Activated T-cell treated with anti-CD3 and anti-CD28 coated beads, Interleukin-2, amount 50 U/mL, for 24 hours (primary cell): ENCODE measurements around the gene PPP2R5E.

ENCODE experiments used
- DNase-seq: peaks from one replicate; pipeline ENCODE4 v3.0.0-alpha.2; 2020
- H3K27ac Mint-ChIP-seq: 2 replicates; pipeline ENCODE4 v1.8.0; 2020; ENCODE audit warnings: mild to moderate bottlenecking, mixed read lengths
- H3K27me3 Mint-ChIP-seq: 2 replicates; pipeline ENCODE4 v1.8.0; 2020; ENCODE audit warnings: mixed read lengths
- H3K36me3 Mint-ChIP-seq: 2 replicates; pipeline ENCODE4 v1.8.0; 2020; ENCODE audit warnings: low read depth, mixed read lengths
- H3K4me1 Mint-ChIP-seq: 2 replicates; pipeline ENCODE4 v1.8.0; 2020; ENCODE audit warnings: low read depth, mixed read lengths
- H3K4me3 Mint-ChIP-seq: 2 replicates; pipeline ENCODE4 v1.8.0; 2020; ENCODE audit warnings: mild to moderate bottlenecking, moderate library complexity, mixed read lengths
- H3K9me3 Mint-ChIP-seq: 2 replicates; pipeline ENCODE4 v1.8.0; 2020; ENCODE audit warnings: mixed read lengths

Gene PPP2R5E

DNA sequence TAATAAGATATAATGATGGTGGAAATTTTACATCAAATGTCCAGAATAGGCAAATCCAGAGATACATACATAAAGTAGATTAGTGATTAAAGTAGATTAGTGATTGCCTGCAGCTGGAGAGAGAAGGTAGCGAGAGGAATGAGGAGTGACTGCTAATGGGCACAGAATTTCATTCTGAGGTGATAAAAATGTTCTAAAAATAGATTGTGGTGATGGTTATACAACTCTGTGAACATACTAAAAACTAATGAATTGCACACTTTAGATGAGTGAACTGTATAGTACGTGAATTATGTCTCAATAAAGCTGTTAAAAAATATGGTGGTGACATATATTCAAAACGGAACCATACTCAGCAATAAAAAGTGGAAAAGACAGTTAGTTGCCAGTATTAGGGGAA, 41.7 kb downstream of the PPP2R5E start:
- no peaks in the 10 kb centered on the region for H3K9me3 Mint-ChIP-seq
- H3K4me3 Mint-ChIP-seq, result no peak overlapping the region
- H3K27ac Mint-ChIP-seq, result no peak overlapping the region
- H3K4me1 Mint-ChIP-seq, result peaks cover 39% of the 10 kb centered on the region
- no peaks in the 10 kb centered on the region for H3K27me3 Mint-ChIP-seq
- DNase-seq, result no peak
- peaks cover 37% of the 10 kb centered on the region for H3K36me3 Mint-ChIP-seq

DNA sequence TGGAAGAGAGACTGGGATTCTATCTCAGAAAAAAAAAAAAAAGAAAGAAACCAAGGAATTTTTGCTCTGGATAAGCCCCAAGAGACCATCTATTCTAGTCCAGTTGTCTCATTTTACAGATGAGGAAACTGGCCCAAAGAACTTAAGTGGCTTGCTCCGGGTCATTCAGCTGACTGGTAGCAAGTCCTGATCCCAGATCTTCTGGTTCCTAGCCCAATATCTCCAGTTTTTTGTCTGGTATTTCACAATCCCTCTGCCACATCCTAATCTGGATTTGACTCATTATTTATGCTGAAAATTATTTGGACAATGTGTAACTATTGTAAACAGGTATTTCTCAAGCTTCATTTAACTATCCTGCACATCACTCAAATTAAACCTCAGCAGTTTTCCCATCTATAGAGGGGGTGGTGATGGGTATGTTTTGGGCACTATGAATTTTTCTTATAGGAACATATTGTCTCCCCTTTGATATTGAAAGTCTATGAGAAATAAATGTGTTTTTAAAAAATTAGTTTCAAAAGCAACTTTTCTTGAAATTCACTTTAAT, 43.4 kb downstream of the PPP2R5E start:
- Mint-ChIP-seq H3K9me3 (no peaks in the 10 kb centered on the region), H3K27me3 (no peaks in the 10 kb centered on the region), H3K4me1 (peaks cover 34% of the 10 kb centered on the region), H3K4me3 (no peak overlapping the region), H3K36me3 (peaks cover 34% of the 10 kb centered on the region), H3K27ac (no peak overlapping the region)
- DNase-seq, result no peak

DNA sequence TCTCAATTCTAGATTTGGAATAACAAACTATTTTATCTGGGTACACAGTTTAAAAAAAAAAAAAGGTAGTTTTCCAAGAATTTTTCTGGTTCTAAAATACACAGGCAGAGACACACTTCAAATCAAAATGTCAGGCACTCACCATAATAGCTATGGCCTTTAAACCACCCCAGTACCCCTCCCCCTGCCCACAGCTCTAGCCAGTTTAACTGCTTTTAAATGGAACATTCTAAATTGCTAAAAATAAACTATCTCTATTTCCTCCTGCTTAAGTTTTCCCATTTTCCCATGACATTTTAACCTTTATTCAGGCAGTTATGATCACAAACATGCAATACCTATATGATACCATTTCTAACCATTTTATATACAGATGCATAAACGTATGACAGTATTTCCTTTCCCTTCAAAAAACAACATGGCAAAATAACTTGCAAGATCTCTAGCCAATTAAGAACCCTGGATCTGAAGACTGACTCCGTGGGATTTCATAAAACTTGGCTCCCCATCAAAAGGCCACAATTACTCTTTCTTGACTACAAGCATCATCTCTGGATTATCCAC, 46.3 kb downstream of the PPP2R5E start:
- peaks cover 39% of the 10 kb centered on the region for H3K4me1 Mint-ChIP-seq
- no peak overlapping the region for H3K4me3 Mint-ChIP-seq
- peaks cover 39% of the 10 kb centered on the region for H3K36me3 Mint-ChIP-seq
- no peak overlapping the region for H3K27ac Mint-ChIP-seq
- no peaks in the 10 kb centered on the region for H3K27me3 Mint-ChIP-seq
- DNase-seq, result no peak
- H3K9me3 Mint-ChIP-seq, result no peaks in the 10 kb centered on the region

DNA sequence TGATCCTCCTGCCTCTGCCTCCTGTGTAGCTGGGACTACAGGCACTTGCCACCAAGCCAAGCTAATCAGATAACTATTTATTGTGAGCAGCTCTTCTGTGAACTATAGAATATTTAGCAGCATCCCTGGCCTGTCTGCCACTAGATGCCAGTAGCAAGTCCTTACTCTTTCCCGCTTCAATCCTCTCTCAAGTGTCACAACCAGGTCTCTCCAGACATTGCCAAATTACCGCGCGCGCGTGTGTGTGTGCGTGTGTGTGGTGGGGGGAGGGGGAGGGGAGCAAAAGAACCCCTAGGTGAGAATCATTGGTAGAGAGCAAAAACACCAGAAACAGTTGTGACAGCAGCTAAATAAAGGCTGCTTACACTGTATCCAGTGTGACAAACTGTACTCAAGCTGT, 49.9 kb downstream of the PPP2R5E start:
- Mint-ChIP-seq H3K4me3 (no peak overlapping the region), H3K27ac (no peak overlapping the region), H3K27me3 (no peaks in the 10 kb centered on the region), H3K9me3 (no peaks in the 10 kb centered on the region), H3K4me1 (peaks cover 35% of the 10 kb centered on the region), H3K36me3 (peaks cover 23% of the 10 kb centered on the region)
- no peak for DNase-seq

DNA sequence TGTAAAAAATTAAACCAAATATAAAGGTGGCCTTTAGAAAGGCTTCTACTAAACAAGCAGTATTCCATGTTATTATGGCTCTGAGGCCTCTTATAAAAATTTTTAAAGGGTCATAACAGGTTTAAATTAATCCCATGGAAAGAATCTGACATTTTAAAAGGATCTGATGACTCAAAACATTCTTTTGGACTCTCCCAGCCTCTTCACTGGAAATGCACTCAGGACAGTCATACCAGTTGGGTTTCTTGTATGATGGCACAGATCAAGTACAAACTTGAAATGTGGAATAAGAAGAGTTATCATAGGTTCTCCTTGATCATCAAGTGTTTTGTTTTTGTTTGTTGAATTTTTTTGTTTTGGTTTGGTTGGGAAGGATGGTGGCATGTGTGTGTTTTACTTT, 50.8 kb downstream of the PPP2R5E start:
- peaks cover 42% of the 10 kb centered on the region for H3K4me1 Mint-ChIP-seq
- DNase-seq, result no peak
- no peak overlapping the region for H3K4me3 Mint-ChIP-seq
- H3K27me3 Mint-ChIP-seq, result no peaks in the 10 kb centered on the region
- H3K36me3 Mint-ChIP-seq, result peaks cover 21% of the 10 kb centered on the region
- H3K27ac Mint-ChIP-seq, result peak overlapping the region; percentile 70
- H3K9me3 Mint-ChIP-seq, result no peaks in the 10 kb centered on the region

DNA sequence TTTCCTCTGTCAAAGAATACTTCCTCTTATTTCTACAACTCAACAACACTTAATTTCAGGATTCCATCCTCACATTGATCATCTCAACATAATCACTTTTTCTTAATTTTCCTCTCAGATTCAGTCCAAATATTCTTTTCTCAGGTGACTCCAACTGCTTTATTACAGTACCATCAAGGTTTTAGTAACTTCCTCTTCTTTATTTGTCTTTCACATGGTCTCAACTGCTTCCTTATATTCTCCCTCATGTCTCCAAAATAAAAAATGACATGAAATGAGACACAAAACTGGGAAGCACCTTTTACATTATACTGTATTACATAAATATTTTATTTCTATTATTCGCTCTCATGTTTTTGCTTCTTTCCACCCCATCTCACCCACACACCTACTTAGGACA, 55.5 kb downstream of the PPP2R5E start:
- peaks cover 53% of the 10 kb centered on the region for H3K4me1 Mint-ChIP-seq
- H3K27me3 Mint-ChIP-seq, result no peaks in the 10 kb centered on the region
- DNase-seq, result no peak
- H3K27ac Mint-ChIP-seq, result no peak overlapping the region
- H3K4me3 Mint-ChIP-seq, result no peak overlapping the region
- H3K9me3 Mint-ChIP-seq, result no peaks in the 10 kb centered on the region
- peaks cover 12% of the 10 kb centered on the region for H3K36me3 Mint-ChIP-seq

DNA sequence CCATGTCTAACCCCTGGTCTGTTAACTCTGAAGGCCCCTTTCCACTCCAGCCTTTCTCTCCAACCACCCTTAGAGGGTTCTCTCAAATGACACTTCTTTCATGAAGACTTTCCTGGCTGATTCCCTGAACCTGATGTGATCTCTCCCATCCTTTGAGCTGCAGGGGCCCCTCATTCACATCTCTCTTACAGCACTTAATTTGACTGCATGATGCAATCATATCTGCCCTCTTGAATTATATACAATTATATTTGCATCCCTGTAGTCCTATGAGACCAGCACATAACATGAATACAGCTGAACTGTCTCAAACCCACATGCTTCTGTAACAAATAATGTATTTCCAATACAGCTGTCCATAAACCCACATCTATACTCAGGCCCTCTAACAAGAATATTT, 56.4 kb downstream of the PPP2R5E start:
- Mint-ChIP-seq H3K4me1 (peaks cover 48% of the 10 kb centered on the region), H3K36me3 (peaks cover 8% of the 10 kb centered on the region), H3K4me3 (no peak overlapping the region), H3K27ac (no peak overlapping the region), H3K9me3 (no peaks in the 10 kb centered on the region), H3K27me3 (no peaks in the 10 kb centered on the region)
- DNase-seq, result no peak

DNA sequence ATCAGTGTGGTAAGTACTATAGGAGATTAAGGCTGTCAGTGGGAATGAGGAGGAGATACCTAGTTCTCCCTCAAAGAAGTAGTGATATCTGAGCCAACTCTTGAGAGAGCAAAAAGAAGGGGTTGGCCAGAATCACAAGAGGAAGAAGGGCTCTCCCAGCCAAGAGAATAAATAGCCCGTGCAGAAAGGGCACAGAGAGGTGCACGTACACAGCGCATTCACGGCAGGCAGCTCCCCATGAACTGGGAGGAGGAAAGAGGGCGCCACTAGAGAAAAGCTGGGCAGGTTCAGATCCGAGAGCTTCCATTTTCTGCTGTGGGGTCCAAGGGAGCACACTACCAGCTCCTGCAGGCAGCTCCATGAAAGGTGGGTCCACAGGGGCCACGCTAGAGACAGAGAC, 59.9 kb downstream of the PPP2R5E start:
- Mint-ChIP-seq H3K4me3 (no peak overlapping the region), H3K27me3 (no peaks in the 10 kb centered on the region), H3K4me1 (peaks cover 56% of the 10 kb centered on the region), H3K9me3 (no peaks in the 10 kb centered on the region), H3K36me3 (peaks cover 2% of the 10 kb centered on the region), H3K27ac (no peak overlapping the region)
- no peak for DNase-seq

DNA sequence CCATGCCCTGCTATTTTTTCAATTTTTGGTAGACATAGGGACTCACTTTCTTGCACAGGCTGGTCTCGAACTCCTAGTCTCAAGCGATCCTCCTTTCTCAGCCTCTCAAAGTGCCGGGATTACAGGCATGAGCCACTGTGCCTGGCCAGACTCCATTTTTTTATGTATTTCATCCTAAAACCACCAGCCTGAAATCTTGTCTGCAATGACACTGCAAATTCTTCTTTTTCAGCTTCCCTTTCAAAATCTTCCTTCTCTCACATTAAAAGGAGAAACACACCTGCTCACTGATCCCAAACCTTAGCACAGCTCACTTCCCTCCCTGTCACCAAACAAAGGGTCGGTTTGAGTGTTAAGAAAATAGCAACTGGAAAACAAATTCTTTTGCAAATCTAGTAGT, 62.6 kb downstream of the PPP2R5E start:
- no peaks in the 10 kb centered on the region for H3K36me3 Mint-ChIP-seq
- DNase-seq, result no peak
- no peaks in the 10 kb centered on the region for H3K27me3 Mint-ChIP-seq
- H3K4me1 Mint-ChIP-seq, result peaks cover 66% of the 10 kb centered on the region
- no peak overlapping the region for H3K4me3 Mint-ChIP-seq
- no peaks in the 10 kb centered on the region for H3K9me3 Mint-ChIP-seq
- peak overlapping the region; percentile 47 for H3K27ac Mint-ChIP-seq

DNA sequence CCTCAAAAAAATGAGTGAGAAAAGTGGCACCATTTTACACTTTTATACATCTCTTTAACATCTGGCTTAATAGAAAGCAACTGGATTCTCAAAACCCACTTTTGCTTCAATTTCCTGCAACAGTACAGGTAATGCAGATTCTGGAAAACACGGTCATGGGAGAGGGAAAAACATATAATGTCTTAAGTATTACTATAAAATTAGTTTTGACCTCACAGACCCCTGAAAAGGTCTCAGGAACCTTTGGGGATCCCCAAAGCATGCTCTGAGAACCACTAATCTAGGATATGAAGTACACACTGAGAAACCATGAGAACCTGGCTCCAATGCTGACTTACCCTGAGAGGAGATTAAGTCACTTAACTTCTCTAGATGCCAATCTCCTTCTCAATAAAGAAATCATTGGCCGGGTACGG, 64.7 kb downstream of the PPP2R5E start:
- Mint-ChIP-seq H3K4me1 (peaks cover 60% of the 10 kb centered on the region), H3K27me3 (no peaks in the 10 kb centered on the region), H3K9me3 (no peaks in the 10 kb centered on the region), H3K36me3 (no peaks in the 10 kb centered on the region), H3K27ac (peak overlapping the region; percentile 69), H3K4me3 (peak overlapping the region; percentile 25)
- no peak for DNase-seq

DNA sequence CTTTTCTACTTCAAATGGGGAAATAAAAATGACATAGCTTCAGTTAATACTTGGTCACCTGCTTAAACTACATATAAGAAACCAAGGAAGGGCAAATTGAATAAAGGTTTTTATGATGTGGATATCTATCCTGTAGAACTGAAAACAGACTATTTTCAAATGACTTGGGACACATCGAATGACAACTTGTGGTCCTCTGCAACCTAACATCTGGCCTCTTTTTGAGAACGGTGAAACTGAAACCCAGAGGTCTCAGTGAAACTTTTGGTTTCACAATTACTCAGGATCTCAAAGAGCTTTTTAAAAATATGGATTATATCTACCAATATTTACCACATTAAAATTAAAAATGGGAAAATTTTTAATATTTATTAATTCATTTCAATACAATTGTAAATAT, 65.2 kb downstream of the PPP2R5E start:
- no peaks in the 10 kb centered on the region for H3K36me3 Mint-ChIP-seq
- peak overlapping the region; percentile 86 for H3K27ac Mint-ChIP-seq
- no peaks in the 10 kb centered on the region for H3K27me3 Mint-ChIP-seq
- peaks cover 55% of the 10 kb centered on the region for H3K4me1 Mint-ChIP-seq
- no peak for DNase-seq
- no peaks in the 10 kb centered on the region for H3K9me3 Mint-ChIP-seq
- H3K4me3 Mint-ChIP-seq, result peak overlapping the region; percentile 20

DNA sequence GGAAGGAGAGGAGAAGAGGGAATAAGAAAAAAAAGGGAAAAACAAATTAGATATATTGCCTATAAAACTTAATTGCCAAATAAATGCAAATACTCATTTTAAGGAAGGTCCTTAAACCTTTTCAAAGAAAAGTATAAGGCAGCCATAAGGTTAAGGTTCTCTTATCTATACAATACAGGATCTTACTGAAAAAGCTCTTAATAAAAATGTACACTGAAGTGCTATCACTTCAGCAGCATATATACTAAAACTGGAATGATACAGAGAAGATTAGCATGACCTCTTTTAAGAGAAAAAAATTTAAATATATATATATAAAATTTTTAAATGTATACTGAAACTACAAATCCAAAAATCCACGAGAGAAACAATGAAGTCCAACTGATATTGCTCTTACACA, 65.6 kb downstream of the PPP2R5E start:
- Mint-ChIP-seq H3K4me1 (peaks cover 55% of the 10 kb centered on the region), H3K27me3 (no peaks in the 10 kb centered on the region), H3K4me3 (peak overlapping the region; percentile 20), H3K36me3 (no peaks in the 10 kb centered on the region), H3K9me3 (no peaks in the 10 kb centered on the region), H3K27ac (peak overlapping the region; percentile 86)
- DNase-seq, result no peak

DNA sequence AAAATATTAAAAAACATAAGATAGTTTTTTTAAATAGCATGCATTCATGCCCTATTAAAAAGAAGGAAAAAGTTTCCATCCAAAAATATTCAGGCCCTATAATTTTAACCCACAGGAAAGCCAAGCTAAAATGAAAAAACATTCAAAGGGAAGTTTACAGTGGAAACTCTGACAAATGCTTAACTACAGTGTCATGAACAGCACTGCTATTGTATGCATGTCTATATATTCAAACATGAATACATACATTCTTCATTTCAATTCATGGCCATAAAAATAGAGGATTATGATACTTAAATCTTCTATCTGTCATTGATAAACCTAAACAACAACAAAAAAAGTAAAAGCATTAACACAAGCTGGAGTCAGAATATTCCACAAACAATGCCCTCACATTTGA, 67.4 kb downstream of the PPP2R5E start:
- H3K36me3 Mint-ChIP-seq, result no peaks in the 10 kb centered on the region
- H3K27ac Mint-ChIP-seq, result peak overlapping the region; percentile 41
- H3K9me3 Mint-ChIP-seq, result no peaks in the 10 kb centered on the region
- H3K4me3 Mint-ChIP-seq, result no peak overlapping the region
- no peaks in the 10 kb centered on the region for H3K27me3 Mint-ChIP-seq
- no peak for DNase-seq
- peaks cover 65% of the 10 kb centered on the region for H3K4me1 Mint-ChIP-seq

DNA sequence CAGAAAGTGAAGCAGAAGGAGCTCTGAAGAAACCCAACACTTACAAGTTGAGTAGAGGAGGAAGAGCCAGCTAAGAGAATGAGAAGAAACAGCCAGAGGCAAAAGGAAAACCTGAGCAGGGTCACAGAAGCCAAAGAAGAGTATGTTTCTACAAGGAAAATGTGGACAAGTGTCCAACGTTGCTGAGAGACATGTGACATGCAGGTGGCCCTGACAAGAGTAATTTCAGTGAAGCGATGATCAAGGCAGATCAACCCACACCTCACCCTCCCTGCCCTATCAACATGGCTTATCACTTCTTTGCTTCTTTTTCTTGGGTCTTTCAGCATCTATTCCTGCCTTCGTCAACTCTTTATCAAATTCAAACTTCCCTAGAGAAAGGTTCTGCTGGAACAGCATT, 68.3 kb downstream of the PPP2R5E start:
- Mint-ChIP-seq H3K4me1 (peaks cover 66% of the 10 kb centered on the region), H3K36me3 (no peaks in the 10 kb centered on the region), H3K9me3 (no peaks in the 10 kb centered on the region), H3K27me3 (no peaks in the 10 kb centered on the region), H3K4me3 (no peak overlapping the region), H3K27ac (no peak overlapping the region)
- DNase-seq, result no peak

DNA sequence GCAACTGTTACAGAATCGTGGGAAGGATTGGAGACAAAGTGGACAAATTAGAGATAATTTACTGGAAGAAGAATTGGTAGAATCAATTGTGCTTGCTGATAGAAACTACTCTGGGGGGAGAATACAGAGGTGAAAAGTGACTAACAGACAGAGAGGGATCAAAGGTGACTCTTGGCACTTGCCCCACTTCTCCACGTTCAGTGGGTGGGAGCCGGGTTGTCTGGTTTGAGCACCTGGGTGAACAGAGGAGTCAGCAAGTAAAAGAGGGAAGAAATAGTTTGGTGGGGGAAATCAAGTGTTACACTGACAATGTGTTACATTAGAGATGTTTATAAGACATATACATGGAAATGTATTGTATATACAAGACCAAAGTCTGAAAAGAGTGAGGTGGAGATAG, 69.1 kb downstream of the PPP2R5E start:
- Mint-ChIP-seq H3K4me1 (peaks cover 65% of the 10 kb centered on the region), H3K36me3 (no peaks in the 10 kb centered on the region), H3K27me3 (no peaks in the 10 kb centered on the region), H3K27ac (no peak overlapping the region), H3K9me3 (no peaks in the 10 kb centered on the region), H3K4me3 (no peak overlapping the region)
- DNase-seq, result no peak
